ENCODE measurements around the gene HOXB9.

Gene HOXB9

DNA sequence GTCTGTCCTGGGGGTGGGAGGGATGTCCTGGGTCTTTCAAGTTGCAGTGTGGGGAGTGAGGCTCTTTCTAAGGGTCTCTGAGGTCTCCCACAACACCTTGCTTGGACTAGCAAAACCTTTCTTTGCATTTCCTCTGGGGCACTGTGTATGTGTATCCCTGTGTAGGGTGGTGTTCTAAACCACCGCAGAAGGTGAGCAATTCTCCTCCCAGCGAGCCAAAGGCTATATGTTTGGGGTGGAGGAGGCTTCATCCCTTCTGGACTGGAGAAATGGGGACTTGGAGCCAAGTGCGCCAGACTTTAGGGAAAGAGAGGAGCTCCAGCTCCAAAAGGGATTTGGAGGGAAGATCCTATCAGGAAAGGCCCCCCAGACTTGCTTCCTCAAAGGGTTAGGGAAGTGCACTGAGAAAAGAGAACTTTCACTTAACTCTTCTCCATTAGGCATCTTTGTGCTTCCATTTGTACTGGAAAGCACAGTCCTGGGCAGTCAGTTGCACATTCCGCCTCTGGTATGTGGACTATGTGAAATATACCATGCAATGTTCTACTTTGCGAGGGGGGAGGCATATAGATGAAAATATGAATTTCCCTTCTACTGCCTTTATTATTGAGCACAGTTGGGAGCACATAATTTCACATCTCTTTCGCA, 18.9 kb upstream of the HOXB9 start:
- no peak overlapping the region for H3K4me2 ChIP-seq (ENCODE audit: low read length)
- H3K36me3 ChIP-seq (ENCODE audit: insufficient read depth, low read length), result no peaks in the 10 kb centered on the region
- H3K27me3 ChIP-seq (ENCODE audit: control insufficient read depth, insufficient read depth, low read length), result peaks cover 93% of the 10 kb centered on the region
- H3K9me3 ChIP-seq (replicated peaks; ENCODE audit: low read length), result no peaks in the 10 kb centered on the region
- H3K9ac ChIP-seq (ENCODE audit: low read depth, low read length), result no peak overlapping the region
- no peak overlapping the region for H3K4me3 ChIP-seq (ENCODE audit: low read length)
- H3K4me1 ChIP-seq (ENCODE audit: control insufficient read depth, insufficient read depth, low read length), result peaks cover 4% of the 10 kb centered on the region

DNA sequence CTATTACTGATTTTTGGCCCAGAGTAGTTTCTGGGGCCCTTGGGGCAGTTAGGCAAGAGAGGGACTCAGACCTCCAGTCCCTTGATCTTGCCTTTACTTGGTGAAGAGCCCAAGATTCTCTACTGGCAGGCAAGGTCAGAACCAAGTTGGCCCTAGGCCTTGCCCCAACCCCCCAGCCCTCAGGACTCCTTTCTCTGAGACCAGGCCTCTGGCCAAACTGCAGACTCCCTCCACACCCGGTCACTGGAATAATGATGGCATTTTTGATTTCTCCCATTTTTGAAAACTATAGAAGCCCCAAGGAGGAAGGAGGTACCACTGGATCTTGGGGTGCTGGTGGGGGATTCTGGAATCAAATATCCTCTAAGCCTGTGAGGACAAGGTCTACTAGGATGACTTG, 18.0 kb upstream of the HOXB9 start:
- H3K9ac ChIP-seq (ENCODE audit: low read depth, low read length), result no peak overlapping the region
- peaks cover 93% of the 10 kb centered on the region for H3K27me3 ChIP-seq (ENCODE audit: control insufficient read depth, insufficient read depth, low read length)
- peaks cover 4% of the 10 kb centered on the region for H3K4me1 ChIP-seq (ENCODE audit: control insufficient read depth, insufficient read depth, low read length)
- no peaks in the 10 kb centered on the region for H3K36me3 ChIP-seq (ENCODE audit: insufficient read depth, low read length)
- no peak overlapping the region for H3K4me2 ChIP-seq (ENCODE audit: low read length)
- H3K9me3 ChIP-seq (replicated peaks; ENCODE audit: low read length), result no peaks in the 10 kb centered on the region
- no peak overlapping the region for H3K4me3 ChIP-seq (ENCODE audit: low read length)

DNA sequence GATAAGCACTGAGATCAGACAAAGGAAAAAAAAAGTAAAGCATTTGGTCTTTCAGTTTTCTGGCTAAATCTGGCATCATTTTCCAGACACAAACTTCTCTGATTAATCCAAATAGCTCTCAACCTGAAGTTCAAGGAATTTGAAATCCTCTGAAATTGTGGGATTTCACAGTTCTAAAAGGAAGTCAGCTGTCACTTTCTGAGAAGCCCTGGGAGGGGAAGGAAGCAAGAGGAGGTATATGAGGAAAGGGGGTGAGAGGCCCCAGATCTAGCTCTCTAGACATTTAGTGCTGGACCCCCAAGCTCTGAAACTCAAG, 17.5 kb upstream of the HOXB9 start:
- Histone ChIP-seq H3K4me3 (ENCODE audit: low read length) (no peak overlapping the region), H3K36me3 (ENCODE audit: insufficient read depth, low read length) (no peaks in the 10 kb centered on the region), H3K9ac (ENCODE audit: low read depth, low read length) (no peak overlapping the region), H3K27me3 (ENCODE audit: control insufficient read depth, insufficient read depth, low read length) (peaks cover 97% of the 10 kb centered on the region), H3K9me3 (replicated peaks; ENCODE audit: low read length) (no peaks in the 10 kb centered on the region), H3K4me1 (ENCODE audit: control insufficient read depth, insufficient read depth, low read length) (peaks cover 4% of the 10 kb centered on the region), H3K4me2 (ENCODE audit: low read length) (no peak overlapping the region)

DNA sequence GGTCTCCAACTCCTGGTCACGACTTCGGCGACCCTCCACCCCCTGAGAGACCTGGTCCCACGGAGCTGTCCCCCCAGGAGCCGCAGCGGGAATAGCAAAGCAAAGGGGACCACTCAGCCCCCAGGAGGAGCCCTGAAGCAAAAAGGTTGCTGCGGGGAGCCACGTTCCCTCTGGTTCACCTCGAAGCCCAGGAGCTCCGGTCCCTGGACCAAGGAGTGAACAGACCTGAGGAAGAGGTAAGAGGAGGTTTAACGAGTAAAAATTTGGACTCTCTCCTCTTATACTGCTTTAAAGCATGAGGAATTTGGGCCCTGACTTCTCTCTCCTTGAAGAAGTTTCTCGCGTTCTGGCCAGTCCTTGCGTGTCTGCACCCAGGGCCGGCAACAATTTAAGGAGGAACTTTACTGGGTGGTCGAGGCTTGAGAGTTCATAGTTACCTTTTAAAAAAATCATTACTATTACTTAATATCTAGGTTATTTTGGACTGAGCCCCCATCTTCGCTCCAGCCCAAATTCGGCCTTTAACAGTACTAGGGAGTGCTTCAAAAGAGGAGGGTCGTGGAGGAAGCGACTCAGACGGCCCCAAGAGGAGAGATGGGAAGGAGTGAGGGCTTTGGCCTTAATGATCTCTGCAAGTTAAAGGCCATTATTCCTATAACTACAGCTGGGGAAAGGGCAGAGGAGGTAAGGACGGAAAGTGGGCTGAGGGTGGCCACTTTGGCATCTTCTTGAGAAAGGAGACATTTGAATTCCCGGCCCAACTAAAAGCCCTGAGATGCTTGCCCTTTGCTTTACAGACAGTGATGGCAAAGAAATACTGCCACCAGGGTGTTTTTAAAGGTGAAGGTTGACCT, 16.9 kb upstream of the HOXB9 start:
- H3K4me3 ChIP-seq (ENCODE audit: low read length), result no peak overlapping the region
- H3K4me1 ChIP-seq (ENCODE audit: control insufficient read depth, insufficient read depth, low read length), result peaks cover 4% of the 10 kb centered on the region
- no peaks in the 10 kb centered on the region for H3K36me3 ChIP-seq (ENCODE audit: insufficient read depth, low read length)
- no peaks in the 10 kb centered on the region for H3K9me3 ChIP-seq (replicated peaks; ENCODE audit: low read length)
- peaks cover 97% of the 10 kb centered on the region for H3K27me3 ChIP-seq (ENCODE audit: control insufficient read depth, insufficient read depth, low read length)
- H3K4me2 ChIP-seq (ENCODE audit: low read length), result no peak overlapping the region
- no peak overlapping the region for H3K9ac ChIP-seq (ENCODE audit: low read depth, low read length)

DNA sequence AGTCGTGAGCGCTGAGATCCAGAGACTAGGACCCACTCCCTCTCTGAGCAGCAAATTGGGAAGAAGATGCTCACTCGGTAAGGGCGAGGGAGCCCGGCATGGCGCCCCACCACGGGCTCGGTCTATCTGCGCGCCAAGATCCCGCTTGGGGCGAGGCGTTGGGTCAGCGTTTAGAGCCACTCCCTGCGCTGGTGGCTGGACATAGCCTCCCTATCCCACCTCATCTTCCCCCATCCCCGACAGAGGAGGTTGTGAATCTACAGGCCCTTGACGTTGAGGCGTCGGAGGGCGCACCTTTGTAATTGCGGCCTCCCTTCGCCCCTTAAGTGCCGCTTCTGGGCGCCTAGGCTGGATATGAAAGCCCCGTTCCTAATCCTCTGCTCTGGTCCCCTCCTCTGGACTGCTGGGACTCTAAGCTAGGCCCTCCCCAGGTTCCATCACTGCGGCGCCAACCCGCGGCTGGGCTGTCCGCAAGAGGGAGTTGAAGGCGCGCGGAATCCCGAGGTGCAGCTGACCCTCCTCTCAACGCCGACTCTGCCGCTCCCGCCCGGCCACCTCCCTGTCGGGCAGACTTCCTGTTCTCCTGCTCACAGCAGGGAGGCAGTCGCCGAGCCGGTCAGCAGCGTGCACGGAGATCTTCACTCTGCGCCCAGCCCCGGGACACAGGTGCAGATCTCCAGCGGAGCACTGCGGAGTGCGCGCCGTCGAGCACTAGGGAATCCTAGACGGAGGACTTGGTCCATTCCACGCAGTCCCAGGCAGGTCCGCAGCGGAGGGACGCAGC, 16.1 kb upstream of the HOXB9 start:
- H3K9me3 ChIP-seq (replicated peaks; ENCODE audit: low read length), result no peaks in the 10 kb centered on the region
- no peaks in the 10 kb centered on the region for H3K4me1 ChIP-seq (ENCODE audit: control insufficient read depth, insufficient read depth, low read length)
- H3K27me3 ChIP-seq (ENCODE audit: control insufficient read depth, insufficient read depth, low read length), result peaks cover 97% of the 10 kb centered on the region
- H3K4me2 ChIP-seq (ENCODE audit: low read length), result no peak overlapping the region
- H3K9ac ChIP-seq (ENCODE audit: low read depth, low read length), result no peak overlapping the region
- H3K36me3 ChIP-seq (ENCODE audit: insufficient read depth, low read length), result no peaks in the 10 kb centered on the region
- H3K4me3 ChIP-seq (ENCODE audit: low read length), result no peak overlapping the region

DNA sequence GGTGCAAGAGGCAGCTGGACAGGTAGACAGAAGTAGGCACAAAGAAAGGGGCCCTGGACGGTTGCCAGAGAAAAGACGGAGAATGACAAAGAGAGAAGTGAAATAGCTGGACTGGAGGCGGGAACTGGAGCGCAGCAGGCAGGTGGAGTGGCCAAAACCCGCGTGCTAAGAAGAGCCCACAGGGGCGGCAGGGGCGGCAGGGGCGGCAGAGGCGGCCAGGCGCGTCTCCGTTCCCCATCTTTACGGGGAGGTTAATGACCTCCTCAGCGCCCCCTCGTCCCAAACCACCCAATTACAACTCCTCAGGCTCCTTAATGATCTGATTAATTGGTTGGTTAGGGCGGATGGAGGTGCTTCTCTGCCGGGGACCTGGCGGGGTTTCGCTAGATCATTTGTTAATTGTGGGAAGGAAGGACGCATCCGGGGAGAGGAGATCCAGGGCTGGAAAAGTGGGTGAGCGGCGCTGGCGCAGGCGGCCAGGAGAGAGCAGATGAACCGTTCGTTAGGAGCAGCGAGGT, 15.4 kb upstream of the HOXB9 start:
- Histone ChIP-seq H3K9ac (ENCODE audit: low read depth, low read length) (no peak overlapping the region), H3K4me2 (ENCODE audit: low read length) (no peak overlapping the region), H3K36me3 (ENCODE audit: insufficient read depth, low read length) (no peaks in the 10 kb centered on the region), H3K4me3 (ENCODE audit: low read length) (no peak overlapping the region), H3K27me3 (ENCODE audit: control insufficient read depth, insufficient read depth, low read length) (peaks cover 99% of the 10 kb centered on the region), H3K9me3 (replicated peaks; ENCODE audit: low read length) (no peaks in the 10 kb centered on the region), H3K4me1 (ENCODE audit: control insufficient read depth, insufficient read depth, low read length) (no peaks in the 10 kb centered on the region)

DNA sequence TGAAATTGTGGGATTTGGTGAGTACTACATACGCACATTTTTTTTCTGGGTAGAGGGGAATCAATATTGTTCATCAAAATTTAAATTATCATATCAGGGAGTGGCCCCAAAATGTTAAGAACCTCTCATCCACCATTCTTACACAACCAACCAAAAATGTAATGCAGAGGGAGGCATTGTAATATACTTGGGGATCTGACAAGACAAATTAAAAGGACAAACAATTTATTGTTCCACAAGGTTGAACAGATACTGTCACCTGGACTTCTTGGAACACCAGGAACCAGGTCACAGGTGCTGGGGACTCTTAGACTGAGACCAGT, 14.7 kb upstream of the HOXB9 start:
- H3K4me1 ChIP-seq (ENCODE audit: control insufficient read depth, insufficient read depth, low read length), result no peaks in the 10 kb centered on the region
- no peak overlapping the region for H3K9ac ChIP-seq (ENCODE audit: low read depth, low read length)
- H3K36me3 ChIP-seq (ENCODE audit: insufficient read depth, low read length), result no peaks in the 10 kb centered on the region
- no peak overlapping the region for H3K4me2 ChIP-seq (ENCODE audit: low read length)
- no peaks in the 10 kb centered on the region for H3K9me3 ChIP-seq (replicated peaks; ENCODE audit: low read length)
- H3K27me3 ChIP-seq (ENCODE audit: control insufficient read depth, insufficient read depth, low read length), result peaks cover 98% of the 10 kb centered on the region
- no peak overlapping the region for H3K4me3 ChIP-seq (ENCODE audit: low read length)

DNA sequence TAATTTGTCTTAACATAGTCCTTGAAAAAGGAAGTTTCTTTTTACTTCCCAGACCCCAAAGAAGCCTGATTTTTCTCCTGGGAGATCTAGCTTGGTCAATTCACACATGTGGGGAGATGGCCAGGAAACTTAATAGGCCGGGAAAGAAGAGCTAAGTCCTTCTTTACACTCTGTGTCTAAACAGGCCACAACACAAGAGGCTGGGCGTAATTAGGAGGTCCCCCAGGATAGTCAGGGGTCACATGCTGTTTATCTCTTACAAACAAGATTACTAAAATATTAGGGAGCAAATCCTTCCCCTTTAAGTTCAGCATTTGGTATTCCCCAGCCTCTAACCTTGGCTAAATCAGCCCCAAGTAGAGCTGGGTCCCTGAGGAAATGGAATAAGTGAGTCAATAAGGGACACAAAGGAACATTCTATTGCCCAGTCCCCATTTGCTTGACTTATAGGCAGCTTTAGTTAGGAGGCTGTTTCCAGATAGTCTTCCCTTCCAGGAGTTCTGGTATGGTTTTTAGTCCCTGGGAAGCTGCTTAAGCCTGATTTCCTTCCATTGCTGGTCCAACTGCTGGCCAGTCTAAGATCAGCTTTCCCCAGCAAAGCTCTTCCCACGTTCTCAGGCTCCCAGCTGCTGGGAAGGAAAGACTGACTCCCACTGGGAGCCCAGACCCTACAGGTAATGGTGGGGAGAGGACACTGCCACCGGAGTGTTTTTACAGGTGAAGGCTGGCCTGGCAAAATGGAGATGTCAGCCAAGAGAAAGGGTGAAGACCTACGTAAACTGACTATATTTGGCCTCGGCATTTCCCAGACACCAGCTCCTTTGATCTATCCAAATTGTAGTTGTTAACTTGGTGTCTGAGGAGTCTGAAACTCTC, 14.1 kb upstream of the HOXB9 start:
- H3K4me3 ChIP-seq (ENCODE audit: low read length), result no peak overlapping the region
- peaks cover 98% of the 10 kb centered on the region for H3K27me3 ChIP-seq (ENCODE audit: control insufficient read depth, insufficient read depth, low read length)
- no peak overlapping the region for H3K4me2 ChIP-seq (ENCODE audit: low read length)
- no peak overlapping the region for H3K9ac ChIP-seq (ENCODE audit: low read depth, low read length)
- no peaks in the 10 kb centered on the region for H3K4me1 ChIP-seq (ENCODE audit: control insufficient read depth, insufficient read depth, low read length)
- H3K9me3 ChIP-seq (replicated peaks; ENCODE audit: low read length), result no peaks in the 10 kb centered on the region
- no peaks in the 10 kb centered on the region for H3K36me3 ChIP-seq (ENCODE audit: insufficient read depth, low read length)

DNA sequence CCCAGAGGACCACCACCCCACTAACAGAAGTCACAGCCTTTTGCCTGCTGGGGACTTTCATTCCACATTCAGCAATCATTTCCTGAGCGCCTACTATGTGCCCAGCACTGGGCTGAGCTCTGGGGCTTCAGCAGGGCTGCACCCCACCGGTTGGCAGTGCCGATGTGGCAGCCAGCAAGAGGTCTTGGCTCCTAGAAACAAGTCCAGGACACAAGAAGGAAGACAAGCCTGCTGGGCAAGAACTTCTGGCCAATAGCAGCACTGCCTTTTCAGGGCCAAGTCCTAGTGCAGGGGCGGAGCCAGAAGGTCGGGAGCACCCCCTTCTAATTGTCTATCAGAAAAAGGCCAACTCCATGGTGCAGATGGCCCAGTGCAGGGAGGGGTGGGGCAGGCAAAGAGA, 13.0 kb upstream of the HOXB9 start:
- Histone ChIP-seq H3K4me3 (ENCODE audit: low read length) (no peak overlapping the region), H3K4me2 (ENCODE audit: low read length) (no peak overlapping the region), H3K36me3 (ENCODE audit: insufficient read depth, low read length) (no peaks in the 10 kb centered on the region), H3K27me3 (ENCODE audit: control insufficient read depth, insufficient read depth, low read length) (peaks cover 98% of the 10 kb centered on the region), H3K4me1 (ENCODE audit: control insufficient read depth, insufficient read depth, low read length) (no peaks in the 10 kb centered on the region), H3K9ac (ENCODE audit: low read depth, low read length) (no peak overlapping the region), H3K9me3 (replicated peaks; ENCODE audit: low read length) (no peaks in the 10 kb centered on the region)

DNA sequence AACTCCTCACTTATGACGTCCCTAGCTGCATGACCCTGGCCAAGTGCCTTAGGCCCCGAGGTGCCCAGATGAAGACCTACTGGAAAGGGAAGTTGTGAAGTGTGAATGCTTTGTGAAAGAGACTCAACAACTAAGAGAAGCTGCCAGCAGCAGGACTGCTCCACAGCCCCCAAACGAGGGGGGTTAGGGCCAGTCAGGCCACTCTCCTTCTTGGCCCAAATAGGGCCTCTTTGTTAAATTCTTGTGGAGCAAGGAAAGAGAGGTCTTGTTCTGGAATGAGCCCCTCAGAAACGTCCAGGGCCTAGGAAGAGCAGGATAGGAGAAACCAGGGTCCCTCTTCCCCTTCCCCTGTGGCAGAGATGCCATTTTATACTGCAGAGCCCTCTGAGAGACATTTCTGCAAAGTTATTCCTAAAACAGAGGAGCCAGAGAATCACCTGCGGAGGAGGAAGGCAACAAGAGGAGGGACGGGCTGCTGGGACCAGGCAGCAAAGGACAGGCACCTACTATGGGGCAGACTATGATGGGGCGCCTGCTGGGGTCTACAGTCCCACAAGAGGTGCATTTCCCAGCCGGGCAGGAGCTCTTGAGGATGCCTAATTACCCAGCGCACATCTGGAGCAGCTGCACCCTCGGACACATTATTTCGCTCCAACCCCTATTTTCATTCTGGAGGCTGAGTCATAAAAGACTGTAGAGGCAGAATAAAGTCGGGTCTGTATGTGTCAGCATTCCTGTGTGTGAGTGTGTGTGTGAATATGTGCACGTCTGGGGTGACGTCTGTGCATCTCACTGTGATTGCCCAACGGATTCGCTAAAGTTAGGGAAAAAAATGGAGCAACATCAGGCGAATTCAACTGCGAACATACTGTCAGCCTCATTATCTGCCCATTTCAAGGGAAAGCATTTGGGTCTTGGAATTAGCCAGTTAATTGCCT, 11.4 kb upstream of the HOXB9 start:
- no peaks in the 10 kb centered on the region for H3K9me3 ChIP-seq (replicated peaks; ENCODE audit: low read length)
- no peak overlapping the region for H3K9ac ChIP-seq (ENCODE audit: low read depth, low read length)
- H3K27me3 ChIP-seq (ENCODE audit: control insufficient read depth, insufficient read depth, low read length), result peaks cover 96% of the 10 kb centered on the region
- H3K4me1 ChIP-seq (ENCODE audit: control insufficient read depth, insufficient read depth, low read length), result no peaks in the 10 kb centered on the region
- no peak overlapping the region for H3K4me2 ChIP-seq (ENCODE audit: low read length)
- H3K4me3 ChIP-seq (ENCODE audit: low read length), result no peak overlapping the region
- H3K36me3 ChIP-seq (ENCODE audit: insufficient read depth, low read length), result no peaks in the 10 kb centered on the region

Measured in skeletal muscle satellite cell (primary cell).